LNCaP clone FGC (cell line): ENCODE results near the gene DGKQ.

Experiments used
- DNase-seq: peaks from one replicate; pipeline ENCODE4 v3.0.0-alpha.2; 2011; ENCODE audit warnings: low read depth
- H3K4me3 ChIP-seq: 2 replicates; pipeline ENCODE4 v1.5.1; 2011; ENCODE audit warnings: mild to moderate bottlenecking, low read depth, low read length, control low read depth
- TF ChIP-seq, protein P1 (sequence below): IDR thresholded peaks from 2 replicates; pipeline ENCODE4 v1.5.1; 2012; ENCODE audit warnings: mild to moderate bottlenecking; ENCODE audit not compliant: control insufficient read depth, insufficient read depth; ENCODE audit errors: extremely low read depth

DGKQ gene

DNA sequence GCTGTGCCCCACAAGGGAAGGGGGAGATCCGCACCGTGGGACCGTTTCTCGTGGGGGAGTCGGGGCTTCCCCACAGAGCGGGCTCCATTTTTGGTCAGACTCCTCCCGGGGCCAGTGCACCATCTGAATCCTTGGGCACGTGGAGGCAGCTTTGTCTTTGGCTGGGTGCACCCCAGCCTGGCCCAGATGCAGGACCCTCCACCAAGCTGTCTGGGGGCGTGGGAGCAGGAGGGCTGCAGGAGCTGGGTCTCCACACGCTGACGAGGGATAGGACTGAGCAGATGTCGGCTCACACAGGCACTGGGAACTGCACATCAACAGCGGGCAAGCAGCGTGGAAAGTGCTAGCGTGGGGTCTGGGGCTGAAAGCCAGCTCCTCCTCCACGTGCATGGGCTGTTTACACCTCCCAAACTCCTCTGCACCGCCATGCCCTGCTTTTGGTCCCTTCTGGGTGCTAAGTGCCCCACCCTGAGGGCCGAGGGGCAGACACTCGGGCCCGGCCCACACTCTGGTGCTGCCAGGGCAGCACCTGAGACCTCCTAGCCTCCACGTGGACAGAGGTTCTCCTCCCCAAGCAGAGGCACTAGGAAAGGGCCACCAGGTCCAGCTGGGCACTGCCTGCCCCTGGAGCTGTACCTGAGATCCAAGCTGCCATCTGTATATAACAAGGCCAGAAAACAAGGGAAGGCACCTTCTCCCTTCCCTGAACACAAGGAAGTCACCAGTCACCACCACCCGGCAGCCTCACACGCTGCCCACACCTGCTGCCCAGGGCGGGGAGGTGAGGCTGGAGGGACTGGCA, 13.8 kb downstream of the DGKQ start:
- TF ChIP-seq, protein P1, sequence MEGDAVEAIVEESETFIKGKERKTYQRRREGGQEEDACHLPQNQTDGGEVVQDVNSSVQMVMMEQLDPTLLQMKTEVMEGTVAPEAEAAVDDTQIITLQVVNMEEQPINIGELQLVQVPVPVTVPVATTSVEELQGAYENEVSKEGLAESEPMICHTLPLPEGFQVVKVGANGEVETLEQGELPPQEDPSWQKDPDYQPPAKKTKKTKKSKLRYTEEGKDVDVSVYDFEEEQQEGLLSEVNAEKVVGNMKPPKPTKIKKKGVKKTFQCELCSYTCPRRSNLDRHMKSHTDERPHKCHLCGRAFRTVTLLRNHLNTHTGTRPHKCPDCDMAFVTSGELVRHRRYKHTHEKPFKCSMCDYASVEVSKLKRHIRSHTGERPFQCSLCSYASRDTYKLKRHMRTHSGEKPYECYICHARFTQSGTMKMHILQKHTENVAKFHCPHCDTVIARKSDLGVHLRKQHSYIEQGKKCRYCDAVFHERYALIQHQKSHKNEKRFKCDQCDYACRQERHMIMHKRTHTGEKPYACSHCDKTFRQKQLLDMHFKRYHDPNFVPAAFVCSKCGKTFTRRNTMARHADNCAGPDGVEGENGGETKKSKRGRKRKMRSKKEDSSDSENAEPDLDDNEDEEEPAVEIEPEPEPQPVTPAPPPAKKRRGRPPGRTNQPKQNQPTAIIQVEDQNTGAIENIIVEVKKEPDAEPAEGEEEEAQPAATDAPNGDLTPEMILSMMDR, result no peak
- DNase-seq, result no peak
- H3K4me3 ChIP-seq, result no peak overlapping the region

DNA sequence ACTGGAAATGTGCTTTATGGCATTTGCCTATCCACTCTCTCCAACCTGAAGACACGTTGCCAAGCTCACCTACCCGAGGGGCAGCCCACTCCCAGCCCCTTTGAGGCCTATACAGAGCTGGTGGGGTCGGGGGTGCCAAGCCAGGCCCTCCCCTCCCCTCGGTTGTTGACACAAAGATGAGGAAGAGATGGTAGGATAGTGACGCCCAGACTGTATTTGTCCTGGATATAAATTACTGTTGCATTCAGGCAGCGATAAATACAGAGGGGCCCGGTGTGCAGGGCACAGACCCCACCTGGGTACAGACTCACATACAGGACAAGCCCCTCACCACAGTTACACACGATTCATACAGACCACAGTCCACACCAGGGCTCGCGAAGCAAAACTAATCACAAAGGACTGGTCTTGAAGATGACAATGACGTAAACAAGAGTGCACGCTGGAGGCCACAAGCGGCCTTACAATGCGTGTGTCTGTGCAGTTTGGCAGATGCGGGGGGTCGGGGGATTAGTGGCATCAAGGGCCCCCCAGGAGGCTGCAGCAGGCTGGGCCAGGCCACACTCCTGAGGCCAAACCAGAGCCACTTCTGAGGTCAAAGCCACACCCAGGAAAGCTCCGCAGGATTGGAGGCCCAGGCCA, 14.6 kb downstream of the DGKQ start:
- TF ChIP-seq, protein P1, result no peak
- DNase-seq, result no peak
- H3K4me3 ChIP-seq, result no peak overlapping the region

DNA sequence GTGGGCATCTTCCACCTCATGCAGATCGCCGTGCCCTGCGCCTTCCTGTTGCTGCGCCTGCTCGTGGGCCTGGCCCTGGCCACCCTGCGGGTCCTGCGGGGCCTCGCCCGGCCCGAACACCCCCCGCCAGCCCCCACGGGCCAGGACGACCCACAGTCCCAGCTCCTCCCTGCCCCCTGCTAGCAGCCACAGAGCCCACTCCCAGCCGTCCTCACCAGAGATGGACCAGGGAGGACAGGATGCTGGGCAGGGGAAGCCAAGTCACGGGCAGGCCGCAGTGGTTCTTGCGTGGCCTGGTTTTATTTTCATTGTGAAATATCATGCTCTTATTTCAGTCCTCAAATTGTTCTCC, 15.1 kb downstream of the DGKQ start:
- H3K4me3 ChIP-seq, result no peak overlapping the region
- DNase-seq, result no peak
- TF ChIP-seq, protein P1, result no peak

DNA sequence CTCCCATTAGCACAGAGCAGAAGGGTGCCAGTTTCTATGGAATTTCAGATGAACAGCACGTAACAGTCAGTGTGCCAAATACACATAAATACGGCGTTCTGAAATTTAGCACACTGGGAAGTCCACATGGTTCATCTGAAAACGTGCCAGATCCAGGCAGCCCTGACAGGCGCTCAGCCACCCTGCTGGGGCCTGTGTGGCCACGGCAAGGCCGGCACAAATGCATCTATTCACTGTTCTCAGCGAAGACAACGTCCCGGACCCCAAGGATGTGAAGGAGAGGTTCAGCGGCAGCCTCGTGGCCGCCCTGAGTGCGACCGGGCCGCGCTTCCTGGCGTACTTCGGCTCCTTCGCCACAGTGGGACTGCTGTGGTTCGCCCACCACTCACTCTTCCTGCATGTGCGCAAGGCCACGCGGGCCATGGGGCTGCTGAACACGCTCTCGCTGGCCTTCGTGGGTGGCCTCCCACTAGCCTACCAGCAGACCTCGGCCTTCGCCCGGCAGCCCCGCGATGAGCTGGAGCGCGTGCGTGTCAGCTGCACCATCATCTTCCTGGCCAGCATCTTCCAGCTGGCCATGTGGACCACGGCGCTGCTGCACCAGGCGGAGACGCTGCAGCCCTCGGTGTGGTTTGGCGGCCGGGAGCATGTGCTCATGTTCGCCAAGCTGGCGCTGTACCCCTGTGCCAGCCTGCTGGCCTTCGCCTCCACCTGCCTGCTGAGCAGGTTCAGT, 15.6 kb downstream of the DGKQ start:
- TF ChIP-seq, protein P1, result no peak
- DNase-seq, result no peak

DNA sequence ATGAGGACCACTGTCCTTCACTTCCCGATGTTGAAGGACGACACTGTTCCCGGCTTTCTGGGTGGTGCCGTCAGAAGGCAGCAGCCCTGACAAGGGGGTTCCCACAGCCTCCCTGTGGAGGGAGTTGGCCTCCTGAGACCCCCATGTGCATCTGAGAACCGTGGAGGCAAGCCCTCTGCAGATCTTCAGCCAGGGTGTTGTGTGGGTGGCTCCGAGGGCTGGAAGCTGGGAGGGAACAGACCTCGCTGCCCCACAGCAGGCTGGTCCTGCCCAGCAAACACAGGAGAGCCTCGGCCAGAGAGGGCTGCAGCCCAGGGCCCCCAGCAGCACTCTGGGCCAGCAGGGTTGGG, 16.2 kb downstream of the DGKQ start:
- TF ChIP-seq, protein P1, result no peak
- no peak for DNase-seq
- no peak overlapping the region for H3K4me3 ChIP-seq

More for the DNA sequence above, 15.6 kb downstream of the DGKQ start:
- H3K4me3 ChIP-seq, result no peak overlapping the region

DNA sequence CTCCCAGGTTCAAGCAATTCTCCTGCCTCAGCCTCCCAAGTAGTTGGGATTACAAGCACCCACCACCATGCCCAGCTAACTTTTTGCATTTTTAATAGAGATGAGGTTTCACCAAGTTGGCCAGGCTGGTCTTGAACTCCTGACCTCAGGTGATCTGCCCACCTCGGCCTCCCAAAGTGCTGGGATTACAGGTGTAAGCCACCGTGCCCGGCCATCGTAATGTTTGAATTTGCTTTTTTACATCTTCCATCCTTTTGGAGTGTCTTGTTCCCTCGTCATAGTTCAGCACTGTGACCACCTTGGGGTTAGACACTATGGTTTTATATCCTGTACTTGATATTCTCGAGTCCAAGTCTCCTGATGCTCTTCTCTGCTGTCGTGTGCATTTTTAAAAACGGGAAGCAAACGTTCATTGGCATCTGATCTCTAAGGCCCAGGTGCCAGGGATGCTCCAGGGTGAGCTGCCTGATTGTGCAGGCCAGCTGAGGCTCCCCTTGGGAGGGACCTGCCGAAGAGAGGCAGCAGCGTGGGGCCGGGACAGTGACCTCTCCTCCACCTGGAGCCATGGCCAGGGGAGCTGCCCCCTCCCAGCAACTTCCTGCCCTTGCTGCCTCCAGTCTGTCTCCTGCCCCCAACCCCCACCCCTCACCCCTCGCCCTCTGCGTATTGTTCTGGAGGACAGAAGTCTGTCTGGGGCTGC, 16.7 kb downstream of the DGKQ start:
- no peak overlapping the region for H3K4me3 ChIP-seq
- no peak for DNase-seq
- TF ChIP-seq, protein P1, result no peak
